NK-92 (cell line): ENCODE measurements around the gene DIP2C.
"Not testable (repeated sequence)": the region's sequence is repeated elsewhere in the genome, so short reads cannot be mapped to it uniquely, and the experiment has no call there.

ENCODE experiments used
- DNase-seq: peaks from one replicate; lab custom pipeline; 2025; ENCODE audit not compliant: unreplicated experiment; lab: John Stamatoyannopoulos, UW

DIP2C gene

GRCh38 chr10:368579-369220, 320.8 kb downstream of the DIP2C start:
- DNase-seq = no peak

- DNase-seq = not testable (repeated sequence)
Observed at GRCh38 chr10:368107-368506, 321.4 kb downstream of the DIP2C start.

GRCh38 chr10:367636-368035, 321.8 kb downstream of the DIP2C start:
- no peak for DNase-seq

GRCh38 chr10:366186-366585, 323.3 kb downstream of the DIP2C start:
- DNase-seq = no peak

- no peak for DNase-seq
Observed at GRCh38 chr10:364267-364775, 325.1 kb downstream of the DIP2C start.

GRCh38 chr10:363152-363551, 326.3 kb downstream of the DIP2C start:
- no peak for DNase-seq

GRCh38 chr10:361203-362081, 328.0 kb downstream of the DIP2C start:
- no peak for DNase-seq

- no peak for DNase-seq
Observed at GRCh38 chr10:360653-361052, 328.8 kb downstream of the DIP2C start.

GRCh38 chr10:359762-360161, 329.7 kb downstream of the DIP2C start:
- no peak for DNase-seq

GRCh38 chr10:359093-359492, 330.4 kb downstream of the DIP2C start:
- DNase-seq = no peak

- no peak for DNase-seq
Observed at GRCh38 chr10:357201-357950, 332.1 kb downstream of the DIP2C start.

GRCh38 chr10:356452-356851, 333.0 kb downstream of the DIP2C start:
- no peak for DNase-seq

- no peak for DNase-seq
Observed at GRCh38 chr10:354901-355617, 334.4 kb downstream of the DIP2C start.

GRCh38 chr10:352476-353235, 336.8 kb downstream of the DIP2C start:
- no peak for DNase-seq

- no peak for DNase-seq
Observed at GRCh38 chr10:351770-352334, 337.6 kb downstream of the DIP2C start.

GRCh38 chr10:350981-351501, 338.4 kb downstream of the DIP2C start:
- no peak for DNase-seq

- no peak for DNase-seq
Observed at GRCh38 chr10:349081-349480, 340.4 kb downstream of the DIP2C start.

- no peak for DNase-seq
Observed at GRCh38 chr10:348456-348855, 341.0 kb downstream of the DIP2C start.

GRCh38 chr10:347774-348173, 341.7 kb downstream of the DIP2C start:
- DNase-seq = not testable (repeated sequence)

- DNase-seq = not testable (repeated sequence)
Observed at GRCh38 chr10:347190-347589, 342.3 kb downstream of the DIP2C start.
